GM18951 (cell line): Measurements from ENCODE around the gene GMPR.

Experiments
- POLR2A ChIP-seq: IDR thresholded peaks from 4 replicates; pipeline ENCODE4 v1.6.1; 2011; ENCODE audit warnings: mild to moderate bottlenecking; ENCODE audit not compliant: insufficient read length, insufficient read depth; ENCODE audit errors: extremely low read depth
- in situ Hi-C: fragments of 300-500 bp; cut with MboI; formaldehyde crosslinking; loops from one replicate; pipeline ENCODE4 v1.12.0; 2022; ENCODE audit warnings: low sequenced_read_pairs, mixed read lengths, inconsistent platforms; ENCODE audit not compliant: unreplicated experiment

The GMPR gene

DNA sequence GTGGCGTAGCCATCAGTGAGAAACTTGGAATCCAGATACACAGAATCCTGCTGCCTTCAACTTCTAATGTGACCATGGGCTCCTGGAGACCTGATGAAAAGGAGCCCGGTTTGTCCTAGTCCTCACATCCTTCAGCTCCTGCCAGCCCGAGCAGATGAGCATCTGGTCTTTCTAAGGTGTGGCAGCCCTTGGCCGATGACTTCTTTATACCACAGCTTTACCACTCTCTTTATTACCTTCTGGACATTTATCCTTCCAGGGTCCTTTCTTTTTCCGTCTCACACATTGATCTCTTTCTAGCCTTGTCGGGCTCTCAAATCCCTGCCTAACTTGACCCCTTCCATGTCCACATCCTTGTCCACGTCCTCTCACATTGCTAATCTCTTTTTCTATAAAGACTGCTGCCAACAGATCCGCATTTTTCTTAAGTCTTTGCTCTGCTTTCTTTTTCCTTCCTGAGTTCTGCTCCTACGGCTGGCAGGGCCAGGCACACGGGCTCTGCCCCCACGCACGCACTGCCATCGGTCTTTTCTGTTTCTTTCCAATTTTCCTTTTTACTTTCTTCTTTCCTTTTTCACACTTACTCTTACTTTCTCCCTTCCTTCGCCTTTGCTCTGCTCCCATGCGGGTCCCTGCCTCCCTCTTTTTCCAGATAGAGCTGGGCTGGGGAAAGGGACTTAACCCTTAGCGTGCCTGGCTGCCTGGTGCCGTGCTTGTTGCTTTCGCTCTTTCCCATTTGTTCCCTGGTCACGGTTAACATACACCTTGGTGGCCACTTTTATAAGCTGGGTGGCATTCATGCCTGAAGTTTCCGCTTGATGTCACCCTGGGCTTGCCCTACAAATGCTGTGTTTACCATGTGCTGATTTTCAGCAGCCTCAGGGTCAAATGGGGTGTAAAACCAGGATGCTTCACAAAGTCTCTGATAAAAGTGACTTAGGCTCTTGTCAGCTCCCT lies 9.4 kb upstream of the GMPR start:
- in situ Hi-C loops: no loop called here
- no peak for TF ChIP-seq POLR2A

- in situ Hi-C loops: no loop called here
- TF ChIP-seq POLR2A: no peak
These were observed 8.7 kb upstream of the GMPR start for GRCh38 chr6:16229700-16230099.

GRCh38 chr6:16230953-16231352 lies 7.4 kb upstream of the GMPR start:
- in situ Hi-C loops: no loop called here
- TF ChIP-seq POLR2A: no peak

DNA sequence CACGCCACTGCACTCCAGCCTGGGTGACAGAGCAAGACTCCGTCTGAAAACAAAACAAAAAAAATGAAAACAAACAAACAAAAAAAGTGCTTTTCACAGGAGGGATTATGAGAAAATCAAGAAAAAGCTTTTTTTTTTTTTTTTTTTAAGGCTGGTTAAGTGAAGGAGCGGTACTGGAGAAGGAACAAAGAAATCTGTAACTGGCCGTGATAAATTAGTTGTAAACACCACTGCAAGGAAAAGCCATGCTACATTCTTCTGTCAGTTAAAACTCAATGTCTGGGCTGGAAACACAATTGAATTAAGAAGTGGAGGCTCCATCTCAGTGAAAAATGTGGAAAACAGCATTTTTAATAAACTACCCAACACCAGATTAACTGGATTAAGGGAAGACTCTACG lies 6.3 kb upstream of the GMPR start:
- in situ Hi-C loops: no loop called here
- TF ChIP-seq POLR2A: no peak

GRCh38 chr6:16236009-16236501 lies 2.3 kb upstream of the GMPR start:
- in situ Hi-C loops: no loop called here
- no peak for TF ChIP-seq POLR2A

DNA sequence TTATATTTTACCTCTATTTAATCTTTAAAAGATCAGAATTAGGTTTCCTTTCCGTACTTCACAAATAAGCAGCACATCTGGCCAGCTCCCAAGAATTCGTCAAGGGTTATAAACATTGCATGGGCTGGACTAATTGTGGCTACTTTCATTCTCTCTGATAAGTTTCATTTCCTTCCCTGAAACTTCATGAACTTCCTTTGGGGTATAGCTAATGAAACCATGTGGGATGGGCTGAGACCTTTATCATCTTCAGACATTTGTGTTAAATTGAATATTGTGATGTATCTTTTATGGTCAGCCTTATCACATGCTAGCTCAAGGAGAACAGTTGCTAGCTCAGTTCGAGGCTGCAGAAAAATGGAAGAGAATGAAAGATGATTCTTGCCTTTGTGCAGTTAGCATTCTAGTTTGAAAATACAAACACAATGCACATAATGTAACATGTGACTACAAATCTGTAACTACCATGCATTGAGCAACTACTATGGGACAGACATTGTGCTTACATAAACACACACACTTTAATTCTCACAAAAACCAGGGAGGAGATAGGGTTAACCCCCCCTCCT lies 1.7 kb upstream of the GMPR start:
- in situ Hi-C loops: no loop called here
- no peak for TF ChIP-seq POLR2A

DNA sequence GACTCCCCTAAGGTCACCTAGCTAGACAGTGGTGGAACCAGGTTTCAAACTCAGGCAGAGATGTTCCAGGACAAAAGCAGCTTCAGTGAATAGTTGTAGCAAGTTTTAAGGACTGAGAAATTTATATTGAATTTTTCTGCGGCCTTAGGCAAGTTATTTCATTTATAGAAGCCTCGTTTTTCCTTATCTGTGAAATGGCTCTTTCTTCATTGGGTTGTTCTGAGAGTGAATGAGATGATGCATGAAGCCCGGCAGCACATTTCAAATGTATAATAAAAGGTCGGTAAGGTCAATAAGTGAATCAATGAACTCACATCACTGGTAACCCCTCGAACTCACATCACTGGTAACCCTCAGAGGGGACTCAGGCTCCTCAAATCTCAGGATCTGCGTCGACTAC lies 1.1 kb upstream of the GMPR start:
- in situ Hi-C loops: no loop called here
- no peak for TF ChIP-seq POLR2A

DNA sequence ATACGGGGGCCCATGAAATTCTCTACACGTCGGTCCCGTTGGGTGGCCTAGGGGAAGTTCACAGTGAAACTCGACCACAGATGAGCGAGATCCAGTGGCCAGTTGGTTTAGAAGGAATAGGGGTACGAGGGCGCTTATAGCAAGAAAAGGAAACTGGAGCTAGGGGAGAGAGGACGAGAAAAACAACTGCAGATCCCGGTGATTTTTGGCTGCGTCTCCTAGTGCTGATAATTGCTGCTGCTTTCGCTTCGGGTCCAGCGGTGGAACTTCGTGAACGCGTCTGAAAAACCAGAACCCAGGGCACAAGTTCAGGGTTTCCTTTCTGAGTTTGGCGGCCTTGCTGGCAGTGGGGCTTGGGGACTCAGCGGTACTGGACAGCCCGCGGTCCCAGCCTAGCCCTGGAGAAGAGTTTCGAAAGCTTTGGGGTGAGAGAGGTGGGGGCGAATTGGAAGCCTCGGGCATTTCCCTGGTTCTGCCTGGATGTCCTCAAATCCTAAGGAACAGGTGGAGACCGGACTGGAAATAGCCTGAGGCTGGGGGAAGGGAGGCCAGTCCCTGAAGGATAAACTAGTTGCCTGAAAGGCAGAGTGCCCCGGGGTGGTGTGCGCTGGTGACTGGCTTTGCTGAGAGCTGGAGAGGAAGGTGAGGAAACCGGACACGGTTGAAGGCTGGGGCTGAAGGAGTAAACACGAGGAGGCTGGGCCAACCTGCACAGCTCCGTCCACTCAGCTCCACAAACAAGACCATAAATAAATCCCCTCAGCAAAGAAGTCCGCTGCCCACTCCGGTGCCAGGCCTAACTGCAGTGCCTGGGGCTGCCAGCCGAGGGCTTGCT lies 793 bp downstream of the GMPR start:
- TF ChIP-seq POLR2A: no peak
- in situ Hi-C loops: no loop called here

DNA sequence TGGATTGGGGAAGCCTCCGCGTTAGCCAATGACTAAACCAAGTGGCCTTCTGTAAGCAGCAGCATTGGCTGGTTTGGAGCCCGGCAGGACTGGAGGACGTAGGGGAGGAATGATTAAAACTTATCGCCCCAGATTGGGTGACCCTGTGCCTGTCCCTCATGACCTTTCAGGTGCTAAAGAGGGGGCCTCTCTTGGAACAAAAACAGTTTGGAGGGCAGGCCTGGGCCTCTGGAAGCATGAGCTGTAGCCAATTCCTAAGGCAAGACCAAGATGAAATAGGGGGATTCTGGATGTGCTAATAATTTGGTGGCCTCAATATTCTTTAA lies 1.4 kb downstream of the GMPR start:
- in situ Hi-C loops: no loop called here
- TF ChIP-seq POLR2A: no peak

DNA sequence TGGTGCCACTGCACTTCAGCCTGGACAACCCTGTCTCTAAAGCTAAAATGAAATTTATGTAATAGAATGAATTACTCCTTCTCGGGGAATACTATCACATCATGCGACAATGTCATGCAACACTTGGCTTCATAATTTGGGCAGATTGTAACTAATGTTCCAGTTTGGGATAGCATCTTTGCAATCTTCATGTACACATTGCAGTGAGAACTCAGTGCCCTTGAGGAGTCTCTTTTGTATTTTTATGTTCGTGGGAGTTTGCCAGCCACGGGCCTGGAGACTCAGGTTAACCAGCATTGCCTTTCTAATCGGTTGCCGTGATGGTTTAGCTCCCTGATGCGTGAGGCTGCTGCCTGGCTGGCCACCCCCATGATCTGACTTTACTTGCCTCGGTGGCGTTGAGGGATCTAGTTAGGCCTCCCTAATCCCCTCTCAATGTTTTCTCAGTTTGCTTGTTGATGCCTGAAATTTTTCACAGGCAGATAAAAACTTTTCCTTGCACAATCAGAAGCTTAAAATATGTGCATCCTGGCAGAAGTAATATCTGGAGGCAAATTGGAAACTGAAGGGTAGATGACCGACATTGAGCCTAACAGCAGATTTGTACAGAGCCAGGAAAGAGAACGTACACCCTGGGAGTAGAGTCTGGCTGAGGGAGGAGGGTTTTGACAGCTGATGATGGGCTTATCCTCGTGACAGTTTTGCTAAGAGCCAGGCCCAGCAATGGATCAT lies 2.4 kb downstream of the GMPR start:
- TF ChIP-seq POLR2A: no peak
- in situ Hi-C loops: no loop called here

DNA sequence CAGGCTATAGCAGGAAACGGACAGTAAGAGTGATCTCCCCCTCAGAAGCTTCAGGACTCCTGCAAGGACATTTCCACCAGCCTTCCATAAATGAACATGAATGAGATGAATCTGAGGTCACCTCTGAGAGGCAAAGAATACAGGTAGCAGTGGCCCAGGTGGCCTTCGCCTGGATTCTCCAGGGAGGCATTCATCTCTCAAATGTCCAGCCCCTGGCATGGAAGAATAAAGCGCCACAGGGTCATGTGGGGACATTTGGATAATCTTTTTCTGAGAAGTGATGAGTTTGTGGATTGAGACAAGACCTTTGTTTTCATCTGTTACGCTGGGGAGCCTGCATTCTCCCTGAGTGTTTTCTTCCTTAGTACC lies 2.9 kb downstream of the GMPR start:
- no peak for TF ChIP-seq POLR2A
- in situ Hi-C loops: no loop called here

DNA sequence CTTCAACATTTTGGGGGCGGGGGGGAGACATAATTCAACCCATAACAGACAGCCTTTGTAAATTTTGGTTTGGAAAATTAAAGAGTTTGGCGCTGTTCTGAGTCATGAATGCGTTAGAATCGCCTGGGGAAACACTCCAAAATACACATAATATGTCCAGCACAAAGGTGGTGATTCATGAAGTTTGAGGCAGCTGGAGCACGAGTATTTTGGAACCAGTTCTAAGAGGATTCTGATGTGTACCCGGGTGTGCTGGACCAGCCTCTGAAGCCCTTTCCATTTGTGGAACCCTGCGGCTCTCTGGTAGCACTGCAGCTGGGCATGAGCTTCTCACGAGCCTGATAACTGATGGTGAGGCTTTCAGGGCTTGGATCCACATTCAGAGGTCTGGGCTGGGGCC lies 4.7 kb downstream of the GMPR start:
- no peak for TF ChIP-seq POLR2A
- in situ Hi-C loops: no loop called here

DNA sequence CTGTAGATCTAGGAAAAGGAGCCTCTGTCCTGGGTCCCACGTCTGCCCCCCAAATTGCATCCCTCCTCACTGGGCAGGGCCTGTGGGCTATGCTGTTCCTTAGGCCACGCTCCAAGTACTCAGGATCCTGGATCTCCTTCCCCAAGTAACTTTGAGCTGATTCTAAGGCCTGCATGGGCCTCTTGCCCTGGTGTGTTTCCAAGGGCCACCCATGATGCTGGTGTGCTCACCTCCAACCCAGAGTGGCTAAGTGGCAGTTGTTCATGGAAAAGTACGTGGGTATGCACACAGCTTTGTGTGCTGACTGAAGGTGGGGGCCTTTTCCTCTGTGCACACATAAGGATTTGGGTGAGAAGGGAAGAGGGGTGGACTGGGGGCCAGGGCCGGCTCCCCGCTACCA lies 5.3 kb downstream of the GMPR start:
- in situ Hi-C loops: no loop called here
- TF ChIP-seq POLR2A: no peak
